DMS 273 treated with DMSO at 0.1 percent for 48 hours (cell line): ENCODE results near the gene SKIDA1.
A peak's percentile ranks its signal among the peaks of the same experiment; 100 is the strongest.

Experiments
- DNase-seq: peaks from one replicate; lab custom pipeline; 2025; lab: John Stamatoyannopoulos, UW

SKIDA1 gene

DNA sequence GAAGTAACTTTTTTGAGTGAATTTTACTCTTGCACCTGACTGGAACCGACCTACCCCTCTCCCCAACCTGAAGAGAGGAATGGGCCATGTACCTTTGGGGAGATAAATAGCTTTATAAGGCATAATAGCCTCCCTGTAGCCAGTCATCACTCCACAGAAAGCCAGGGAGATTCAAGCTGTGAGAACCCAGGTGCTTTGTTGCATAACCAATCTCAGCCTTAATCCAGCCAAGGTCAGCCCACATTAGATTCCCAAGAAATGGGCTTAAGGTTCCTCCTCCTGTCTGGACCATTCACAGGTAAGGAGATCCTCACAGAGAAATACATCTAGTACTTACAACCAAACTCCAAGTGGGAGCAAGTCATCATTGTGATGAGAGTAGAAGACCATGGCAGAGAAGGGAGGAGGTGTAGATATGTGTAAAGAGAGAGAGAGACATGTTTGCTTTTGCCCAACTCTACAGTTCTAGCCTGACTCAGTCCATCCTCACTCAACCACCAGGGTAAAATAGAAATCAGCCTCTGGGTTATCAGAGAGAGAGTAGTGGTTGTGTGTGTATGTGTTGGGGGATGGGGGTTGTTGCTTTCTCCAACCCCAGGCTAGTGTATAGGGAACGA is 23.6 kb downstream of the SKIDA1 start:
- DNase-seq, result no peak

- DNase-seq, result no peak
These were observed 24.4 kb downstream of the SKIDA1 start for GRCh38 chr10:21501091-21501490.

DNA sequence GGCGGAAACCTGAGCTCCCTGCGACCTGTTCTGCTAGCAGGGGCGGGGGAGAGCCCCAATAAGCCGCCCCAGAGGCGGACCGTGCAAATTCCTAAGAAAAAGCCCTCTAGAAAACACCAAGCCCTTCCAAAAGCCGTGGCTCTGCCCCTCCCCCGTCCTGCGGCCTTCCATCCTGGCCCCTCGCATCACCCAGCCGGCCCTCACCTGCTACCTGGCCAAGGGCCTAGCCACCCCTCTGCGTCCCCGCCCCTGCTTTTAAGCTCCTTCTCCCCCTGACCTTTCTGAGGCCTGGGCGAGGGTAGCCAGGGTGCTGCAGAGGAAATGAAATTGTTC is 24.9 kb downstream of the SKIDA1 start:
- DNase-seq, result no peak

- no peak for DNase-seq
These were observed 25.5 kb downstream of the SKIDA1 start for GRCh38 chr10:21499701-21500577.

DNA sequence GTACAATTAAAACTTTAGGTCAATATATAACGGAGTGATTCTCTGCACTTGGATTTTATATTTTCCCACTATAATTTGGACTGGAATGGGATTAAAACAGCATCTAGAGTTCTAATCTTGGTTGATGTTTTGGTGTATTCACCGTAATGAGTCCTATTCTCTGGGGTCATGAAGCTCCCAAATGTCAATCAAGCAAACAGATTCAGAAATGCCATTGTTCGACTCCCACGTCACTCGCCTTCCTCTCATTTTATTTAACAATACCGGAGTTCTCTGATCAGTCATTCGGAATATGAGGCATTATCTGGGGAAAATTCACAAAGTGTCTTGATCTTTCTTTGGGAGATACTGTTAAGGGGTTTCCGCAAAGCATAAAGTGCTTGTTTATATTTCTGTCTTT is 26.5 kb downstream of the SKIDA1 start:
- DNase-seq, result no peak

GRCh38 chr10:21498377-21498776 is 27.1 kb downstream of the SKIDA1 start:
- DNase-seq, result no peak

DNA sequence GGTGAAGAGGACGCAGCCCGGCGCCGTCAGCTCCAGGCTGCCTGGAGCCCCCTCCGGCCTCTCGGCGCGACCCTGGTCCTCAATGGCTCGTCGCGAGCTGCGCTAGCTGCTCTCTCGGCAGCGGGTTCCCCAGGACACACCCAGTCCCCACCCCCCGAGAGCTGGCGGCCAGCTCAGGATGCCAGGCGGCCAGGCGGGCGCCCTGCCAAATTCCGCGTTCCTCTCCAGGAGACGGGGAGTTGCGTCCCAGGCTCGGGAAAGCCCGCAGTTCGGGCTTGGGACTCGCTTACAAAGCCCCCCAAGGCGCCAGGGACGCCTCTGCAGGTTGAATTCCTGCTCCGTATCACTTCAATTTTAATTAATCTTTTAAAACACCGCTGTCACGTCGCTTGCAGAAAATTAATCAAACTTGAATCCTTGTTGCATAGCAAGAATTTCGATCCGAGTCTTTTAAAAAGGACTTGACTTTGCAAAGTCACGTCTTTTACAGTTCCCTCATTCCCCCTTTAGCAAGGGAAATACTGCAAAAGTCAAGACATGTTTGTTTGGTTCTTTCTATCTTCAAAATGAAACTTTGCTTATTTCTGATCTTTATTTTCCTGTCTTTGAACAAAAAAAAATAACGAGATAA is 28.2 kb downstream of the SKIDA1 start:
- peak; percentile 21 for DNase-seq

DNA sequence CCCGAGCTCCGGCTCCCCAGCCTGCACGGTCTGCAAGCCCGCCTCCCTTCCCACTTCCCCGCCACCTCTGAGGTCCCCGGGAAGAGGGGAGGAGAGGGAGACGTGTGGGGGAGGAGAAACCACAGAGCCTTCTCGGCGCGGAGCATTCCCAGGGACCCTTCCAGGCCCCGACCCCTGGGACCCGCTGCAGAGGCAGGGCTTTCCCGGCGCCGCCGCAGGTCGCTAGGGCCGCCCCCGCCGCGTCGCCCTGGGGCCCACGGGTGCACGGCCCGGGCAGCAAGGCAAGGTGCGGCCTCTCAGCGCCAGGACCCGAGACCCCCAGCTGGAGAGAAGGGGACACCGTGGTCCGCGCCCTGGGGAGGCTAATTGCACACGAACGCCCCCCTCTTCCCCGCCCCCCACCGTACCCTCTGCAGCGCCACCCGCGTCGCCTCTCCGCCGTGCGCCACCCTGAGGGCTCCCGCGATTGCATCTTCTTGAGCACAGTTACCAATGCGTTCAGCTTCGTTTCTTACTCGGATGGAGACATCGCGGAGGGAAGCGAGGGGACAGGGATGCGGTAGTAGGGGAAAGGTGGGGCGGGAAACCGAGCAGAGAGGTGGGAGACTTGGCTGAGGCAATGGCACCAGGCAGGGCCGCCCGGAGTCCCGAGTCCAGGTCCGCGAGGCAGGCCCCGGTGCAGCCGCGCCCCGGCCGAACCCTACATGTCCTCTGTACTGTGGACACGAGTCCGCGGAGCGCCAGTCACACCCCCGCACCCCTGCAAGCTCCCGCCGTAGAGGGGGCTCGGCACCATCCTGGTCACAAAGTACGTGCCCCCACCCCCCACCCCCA is 28.9 kb downstream of the SKIDA1 start:
- no peak for DNase-seq

GRCh38 chr10:21495752-21496342 is 29.6 kb downstream of the SKIDA1 start:
- peak; percentile 71 for DNase-seq

- DNase-seq, result no peak
These were observed 30.3 kb downstream of the SKIDA1 start for GRCh38 chr10:21495002-21495751.

- no peak for DNase-seq
These were observed 31.1 kb downstream of the SKIDA1 start for GRCh38 chr10:21494191-21495001.

DNA sequence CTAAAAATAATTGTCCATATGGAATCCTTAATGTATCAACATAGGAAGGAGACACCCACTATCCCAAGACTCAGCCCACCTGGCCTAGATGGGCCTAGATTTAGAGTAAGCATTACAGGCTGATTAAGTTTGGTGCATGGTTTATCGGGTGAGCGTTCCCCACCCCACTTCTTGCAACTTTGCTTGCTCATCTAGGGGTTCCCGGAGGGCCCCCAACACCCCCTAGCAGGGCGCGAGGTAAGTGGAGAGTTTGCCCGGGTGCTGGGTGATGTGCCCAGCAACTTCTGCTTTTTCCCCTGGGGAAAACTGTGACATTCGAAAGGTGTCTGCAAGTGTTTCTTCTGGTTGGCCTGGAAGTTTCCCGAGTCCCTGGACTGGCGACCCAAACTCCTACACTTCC is 31.7 kb downstream of the SKIDA1 start:
- no peak for DNase-seq

GRCh38 chr10:21492421-21492820 is 33.1 kb downstream of the SKIDA1 start:
- DNase-seq, result no peak

DNA sequence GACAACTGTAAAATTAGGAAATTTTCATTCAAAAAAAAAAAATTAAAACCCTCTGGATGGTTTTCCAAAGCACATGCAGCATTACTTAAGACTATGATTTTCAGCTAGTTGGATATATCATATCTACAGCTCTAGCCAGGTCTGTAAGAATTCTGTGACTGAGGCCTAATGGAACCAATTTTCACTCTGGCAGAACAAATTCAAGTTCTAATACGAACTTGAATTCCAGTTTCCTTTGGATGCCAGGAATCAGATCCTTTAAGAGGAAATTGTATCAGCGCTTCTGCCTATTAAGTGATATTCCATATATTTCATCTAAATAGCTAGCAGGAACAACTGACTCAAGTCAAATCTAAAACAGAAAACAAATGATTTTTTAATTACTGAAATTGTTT is 34.8 kb downstream of the SKIDA1 start:
- DNase-seq, result no peak

DNA sequence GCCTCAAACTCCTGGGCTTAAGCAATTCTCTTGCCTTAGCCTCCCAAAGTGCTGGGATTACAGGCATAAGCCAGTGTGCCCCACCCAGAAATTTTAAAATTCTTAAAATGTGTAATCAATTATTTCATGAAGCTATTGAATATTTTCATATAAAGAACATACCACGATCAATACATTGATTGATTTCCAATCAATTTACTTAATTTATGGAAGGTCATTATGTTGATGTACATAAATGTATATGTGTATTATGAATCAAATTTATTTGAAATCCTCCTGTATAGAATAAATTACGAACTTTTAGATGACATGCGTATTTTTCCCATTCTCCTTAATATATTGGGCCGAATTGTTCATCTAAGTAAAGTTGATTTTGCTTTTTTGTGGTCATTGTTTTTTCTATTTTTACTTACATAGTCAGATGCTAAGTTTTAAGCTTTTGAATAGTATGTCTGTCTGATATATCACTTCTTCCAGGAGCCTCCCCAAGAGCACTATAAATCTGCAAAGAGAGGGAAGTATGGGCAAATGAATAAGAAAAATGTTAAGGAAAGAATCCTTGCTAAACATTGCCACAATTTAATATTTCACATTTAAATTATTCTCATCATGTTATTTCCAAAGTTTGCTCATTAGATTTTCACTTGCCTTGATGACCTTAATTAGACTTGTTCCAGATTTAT is 35.3 kb downstream of the SKIDA1 start:
- no peak for DNase-seq

GRCh38 chr10:21488957-21489446 is 36.5 kb downstream of the SKIDA1 start:
- DNase-seq, result no peak

DNA sequence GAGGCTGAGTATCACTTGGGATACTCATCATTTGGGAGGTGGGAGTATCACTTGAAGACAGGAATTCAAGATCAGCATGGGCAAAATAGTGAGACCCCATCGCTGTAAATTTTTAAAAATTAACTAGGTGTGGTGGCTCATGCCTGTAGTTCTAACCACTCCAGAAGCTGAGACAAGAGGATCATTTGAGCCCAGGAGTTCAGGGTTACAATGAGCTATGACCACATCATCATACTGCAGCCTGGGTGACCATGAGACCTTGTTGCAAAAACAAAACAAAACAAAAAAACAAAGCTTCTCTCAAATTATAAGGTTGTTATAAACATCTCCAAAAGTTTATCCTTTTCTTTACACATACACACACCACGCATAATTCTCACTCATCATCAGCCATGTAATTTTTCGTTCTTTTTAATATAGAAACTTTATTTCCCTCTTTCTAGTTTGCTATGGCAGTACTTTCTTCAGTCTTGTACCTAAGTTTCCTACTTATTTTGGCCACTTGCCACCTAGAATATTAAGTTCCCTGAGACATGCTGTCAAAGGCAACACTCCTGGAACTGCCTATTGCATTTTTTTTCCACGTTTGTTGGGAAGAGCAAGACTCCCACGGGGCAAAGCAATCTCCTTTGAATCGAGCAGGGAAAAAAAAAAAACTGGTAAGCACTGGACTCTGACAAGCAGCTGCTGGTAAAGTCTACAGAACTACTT is 37.1 kb downstream of the SKIDA1 start:
- no peak for DNase-seq

DNA sequence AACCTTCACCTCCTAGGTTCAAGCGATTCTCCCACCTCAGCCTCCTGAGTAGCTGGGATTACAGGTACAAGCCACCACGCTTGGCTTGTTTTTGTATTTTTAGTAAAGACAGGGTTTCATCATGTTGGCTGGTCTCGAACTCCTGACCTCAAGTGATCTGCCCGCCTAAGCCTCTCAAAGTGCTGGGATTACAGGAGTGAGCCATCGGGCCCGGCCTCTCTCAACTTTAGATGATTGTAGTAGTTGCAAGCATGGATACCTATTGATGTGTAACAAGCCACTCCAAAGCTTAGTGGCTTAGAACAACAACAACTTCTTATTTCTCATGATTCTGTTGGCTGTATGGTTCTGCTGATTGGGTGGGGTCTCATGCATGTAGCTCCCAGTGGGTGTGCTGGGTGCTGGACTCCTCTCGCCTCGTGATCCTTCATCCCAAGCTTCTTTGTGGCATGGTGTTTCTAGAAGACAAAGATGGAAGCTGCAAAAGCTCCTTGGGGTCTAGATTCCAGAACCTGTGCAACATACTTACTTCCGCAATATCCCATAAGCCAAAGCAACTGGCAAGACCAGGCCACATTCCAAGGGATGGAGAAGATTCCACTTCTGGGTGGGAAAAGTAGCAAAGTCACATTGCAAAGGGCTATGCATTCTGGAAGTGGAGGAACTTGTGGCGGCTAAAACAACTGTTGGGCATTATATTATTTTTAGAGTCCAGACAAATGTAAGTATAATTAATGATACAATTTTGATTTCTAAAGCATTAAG is 37.9 kb downstream of the SKIDA1 start:
- DNase-seq, result no peak
